Heart left ventricle (tissue), 16 donors: ENCODE measurements around the gene CAMTA2. TPM values are rescaled to one million over a fixed set of nuclear protein-coding genes. Genes with fewer than 3 reads are reported as not detected.

ENCODE experiments used
- ATAC-seq, 4 donors: fragments of 200-7000 bp; cut with Tn5 transposase; one replicate each; pipeline ENCODE4 v1.9.1; 2020 to 2022; ENCODE audit warnings: moderate library complexity in 4 of 4, mild to moderate bottlenecking in 3 of 4, moderate number of reproducible peaks in 1 of 4
- DNase-seq, 5 donors: peaks; one replicate each; pipeline ENCODE4 v3.0.0-alpha.2; 2020
- H3K27ac ChIP-seq, 12 donors: fragments of 200-600 bp; sonication (generic) in 4 of 12; one replicate each; pipeline versions ENCODE4 v1.5.0 to v1.8.0; 2016 to 2022; ENCODE audit warnings: mild to moderate bottlenecking in 2 of 12
- H3K27me3 ChIP-seq, 9 donors: fragments of 200-600 bp; sonication (generic) in 2 of 9; one replicate each; pipeline versions ENCODE4 v1.5.1 to v1.8.0; 2016 to 2022; ENCODE audit warnings: mild to moderate bottlenecking in 3 of 9
- H3K36me3 ChIP-seq, 9 donors: fragments of 200-600 bp; sonication (generic) in 2 of 9; one replicate each; pipeline versions ENCODE4 v1.5.0 to v1.8.0; 2018 to 2022; ENCODE audit warnings: mild to moderate bottlenecking in 2 of 9
- H3K4me1 ChIP-seq, 12 donors: fragments of 200-600 bp; sonication (generic) in 4 of 12; one replicate each; pipeline versions ENCODE4 v1.5.0 to v1.8.0; 2016 to 2022; ENCODE audit warnings: mild to moderate bottlenecking in 3 of 12
- H3K4me3 ChIP-seq, 12 donors: fragments of 200-600 bp; sonication (generic) in 4 of 12; one replicate each; pipeline versions ENCODE4 v1.5.0 to v1.8.0; 2017 to 2022; ENCODE audit warnings: mild to moderate bottlenecking in 9 of 12, moderate library complexity in 4 of 12
- H3K9me3 ChIP-seq, 12 donors: fragments of 200-600 bp; sonication (generic) in 4 of 12; one replicate each; pipeline versions ENCODE4 v1.5.0 to v1.8.0; 2016 to 2022; ENCODE audit warnings: mild to moderate bottlenecking in 1 of 12
- POLR2A ChIP-seq, 2 donors: fragments of 450-650 bp; IDR thresholded peaks; one replicate each; pipeline ENCODE4 v1.6.1; 2017; ENCODE audit warnings: antibody characterized with exemption in 2 of 2, mild to moderate bottlenecking in 2 of 2, moderate library complexity in 2 of 2
- WGBS, 4 donors: extraction: QIAGEN DNeasy Blood & Tissue Kit in 2 of 4; methylation state at CpG; one replicate each; pipeline versions ENCODE4 v1.1.5 to v1.1.7; 2013 to 2018; 5-methylcytosine and 5-hydroxymethylcytosine counted together
- intact Hi-C, 10 donors: fragments of 100-400 bp; cut with DNase I; formaldehyde crosslinking; loops; one replicate each; pipeline versions ENCODE4 v1.11.1 to v1.14.2; 2022
- polyA plus RNA-seq, 2 donors: library from polyadenylated mRNA; stranded (reverse); fragments of 200-250 nt; gene quantifications; one replicate each; pipeline ENCODE4 v1.2.3, GENCODE V29; 2013
- total RNA-seq, 9 donors: library from RNA; depleted of rRNA in 2 of 9; stranded (reverse); fragments of >200 nt in 2 of 9; fragmentation: NEBNext Ultra II Directional in 3 of 9; extraction: Animal tissue kit (Norgen Biotek cat#: 25700) in 3 of 9; gene quantifications; one replicate each; pipeline versions ENCODE4 v1.1.0 to v1.2.4, GENCODE V29; 2016 to 2023
- TF ChIP-seq, protein P1 (sequence below), 12 donors: fragments of 200-600 bp; sonication (generic) in 4 of 12; IDR thresholded peaks; one replicate each; pipeline versions ENCODE4 v1.5.0 to v1.8.0; 2018 to 2022; ENCODE audit warnings: antibody characterized with exemption in 12 of 12, mild to moderate bottlenecking in 5 of 12
- donor health status: ischemic (EF 13 %, LVEDD 7.1; RV severe dilation, severe dysfunction).
- donor health status: healthy with polysubstance abuse.
- donor health status: DM: no; HTN: yes; CAD: no.
- donor health status: DM: no; HTN: no; CAD: no.
- donor health status: ischemic (EF 25% LVEDD 6.9; RV normal size, moderate dysfunction).
- donor health status: ischemic (EF 25% LVEDD 5.7; RV mildly dilated, moderate dysfunction).
- donor health status: healthy.
- donor health status: DM: yes; HTN: yes; CAD: no.
- donor health status: ischemic (EF 35%, LVEDD 5.7; RV mildly dilated, moderate dysfunction).
- donor health status: nonischemic (EF 11% LVEDD 7.7; RV severe dilation, severe dysfunction).
- donor health status: DM: yes; HTN: yes; CAD: no.
- donor health status: PGD.
- donor health status: ischemic (EF 29% LVEDD 5.4; RV normal size, mild dysfunction).
- donor health status: nonischemic (EF 23%, LVEDD 6.1; RV moderate dilation, normal function).

Gene CAMTA2
- total and polyA plus RNA-seq, 11 donors, result 25.2 to 108 (median 33.7) TPM

DNA sequence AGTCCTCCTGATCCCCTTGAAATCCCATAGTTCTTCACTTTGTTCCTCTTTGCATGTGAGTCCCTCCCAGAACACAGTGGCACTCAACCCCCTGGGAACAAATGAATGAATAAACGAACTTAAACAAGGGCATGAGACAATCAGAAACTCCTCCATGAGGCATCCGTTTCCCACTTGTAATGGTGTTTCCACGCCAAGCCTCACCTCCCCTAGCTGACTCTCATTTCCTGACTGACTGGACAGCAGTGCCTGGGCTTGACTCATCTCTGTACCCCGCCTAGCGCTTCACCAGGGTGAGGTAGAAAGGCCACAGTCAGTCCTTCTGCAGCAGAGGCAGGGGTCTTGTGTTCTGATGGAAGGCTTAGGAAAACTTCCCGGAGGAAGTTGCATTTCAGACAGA, 24.5 kb upstream of the CAMTA2 start:
- Histone ChIP-seq H3K27ac (no peak overlapping the region), H3K9me3 (no peaks in the 10 kb centered on the region), H3K36me3 (peaks cover 2 to 100% (median 96%) of the 10 kb centered on the region in 9 donors), H3K4me1 (no peaks in the 10 kb centered on the region), H3K4me3 (no peak overlapping the region), H3K27me3 (no peaks in the 10 kb centered on the region)
- no peak for TF ChIP-seq POLR2A (IDR thresholded peaks at IDR 0.05)
- TF ChIP-seq, protein P1, sequence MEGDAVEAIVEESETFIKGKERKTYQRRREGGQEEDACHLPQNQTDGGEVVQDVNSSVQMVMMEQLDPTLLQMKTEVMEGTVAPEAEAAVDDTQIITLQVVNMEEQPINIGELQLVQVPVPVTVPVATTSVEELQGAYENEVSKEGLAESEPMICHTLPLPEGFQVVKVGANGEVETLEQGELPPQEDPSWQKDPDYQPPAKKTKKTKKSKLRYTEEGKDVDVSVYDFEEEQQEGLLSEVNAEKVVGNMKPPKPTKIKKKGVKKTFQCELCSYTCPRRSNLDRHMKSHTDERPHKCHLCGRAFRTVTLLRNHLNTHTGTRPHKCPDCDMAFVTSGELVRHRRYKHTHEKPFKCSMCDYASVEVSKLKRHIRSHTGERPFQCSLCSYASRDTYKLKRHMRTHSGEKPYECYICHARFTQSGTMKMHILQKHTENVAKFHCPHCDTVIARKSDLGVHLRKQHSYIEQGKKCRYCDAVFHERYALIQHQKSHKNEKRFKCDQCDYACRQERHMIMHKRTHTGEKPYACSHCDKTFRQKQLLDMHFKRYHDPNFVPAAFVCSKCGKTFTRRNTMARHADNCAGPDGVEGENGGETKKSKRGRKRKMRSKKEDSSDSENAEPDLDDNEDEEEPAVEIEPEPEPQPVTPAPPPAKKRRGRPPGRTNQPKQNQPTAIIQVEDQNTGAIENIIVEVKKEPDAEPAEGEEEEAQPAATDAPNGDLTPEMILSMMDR (IDR thresholded peaks at IDR 0.05), result no peak
- 71 to 79% (median 72%) methylated on average over 6 of the region's 6 CpGs for WGBS, 4 donors
- ATAC-seq, result no peak
- intact Hi-C loops, result no loop called here
- DNase-seq, result no peak

DNA sequence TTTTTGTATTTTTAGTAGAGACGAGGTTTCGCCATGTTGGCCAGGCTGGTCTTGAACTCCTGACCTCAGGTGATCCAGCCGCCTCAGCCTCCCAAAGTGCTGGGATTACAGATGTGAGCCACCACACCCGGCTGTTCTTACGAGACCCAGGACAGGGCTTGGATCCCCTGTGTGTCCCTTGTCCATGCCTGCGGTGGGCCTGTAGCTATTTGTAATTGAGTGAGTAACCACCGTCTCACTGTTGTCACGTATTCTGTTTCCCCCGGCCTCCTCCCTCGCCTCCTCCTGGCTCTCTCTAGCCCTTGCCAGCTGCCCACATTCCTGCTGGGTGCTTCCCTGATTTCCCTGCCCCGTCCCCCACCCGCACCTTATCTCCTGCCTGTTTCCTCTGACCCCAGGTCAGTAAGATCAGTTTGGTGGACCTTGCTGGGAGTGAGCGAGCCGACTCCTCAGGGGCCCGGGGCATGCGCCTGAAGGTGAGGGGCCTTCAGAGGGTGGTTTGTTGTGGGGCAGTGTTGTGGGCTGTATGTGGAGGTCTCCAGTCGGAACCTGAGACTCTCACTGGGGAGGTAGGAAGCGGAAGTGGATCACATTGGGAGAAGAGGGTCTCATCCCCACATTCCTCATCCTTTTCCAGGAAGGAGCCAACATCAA, 15.9 kb upstream of the CAMTA2 start:
- Histone ChIP-seq H3K4me3 (no peak overlapping the region), H3K36me3 (peaks cover 8 to 77% (median 75%) of the 10 kb centered on the region in 9 donors), H3K9me3 (no peaks in the 10 kb centered on the region), H3K27ac (peak overlapping the region in 1 of 12 donors; percentile 0), H3K27me3 (no peaks in the 10 kb centered on the region), H3K4me1 (peaks cover 0 to 34% (median 24%) of the 10 kb centered on the region in 12 donors)
- ATAC-seq, result no peak
- TF ChIP-seq, protein P1 (IDR thresholded peaks at IDR 0.05), result no peak
- WGBS, 4 donors, result 80 to 87% (median 83%) methylated on average over 18 of the region's 18 CpGs
- intact Hi-C loops, result no loop called here
- DNase-seq, result peak in 1 of 5 donors; percentile 44

DNA sequence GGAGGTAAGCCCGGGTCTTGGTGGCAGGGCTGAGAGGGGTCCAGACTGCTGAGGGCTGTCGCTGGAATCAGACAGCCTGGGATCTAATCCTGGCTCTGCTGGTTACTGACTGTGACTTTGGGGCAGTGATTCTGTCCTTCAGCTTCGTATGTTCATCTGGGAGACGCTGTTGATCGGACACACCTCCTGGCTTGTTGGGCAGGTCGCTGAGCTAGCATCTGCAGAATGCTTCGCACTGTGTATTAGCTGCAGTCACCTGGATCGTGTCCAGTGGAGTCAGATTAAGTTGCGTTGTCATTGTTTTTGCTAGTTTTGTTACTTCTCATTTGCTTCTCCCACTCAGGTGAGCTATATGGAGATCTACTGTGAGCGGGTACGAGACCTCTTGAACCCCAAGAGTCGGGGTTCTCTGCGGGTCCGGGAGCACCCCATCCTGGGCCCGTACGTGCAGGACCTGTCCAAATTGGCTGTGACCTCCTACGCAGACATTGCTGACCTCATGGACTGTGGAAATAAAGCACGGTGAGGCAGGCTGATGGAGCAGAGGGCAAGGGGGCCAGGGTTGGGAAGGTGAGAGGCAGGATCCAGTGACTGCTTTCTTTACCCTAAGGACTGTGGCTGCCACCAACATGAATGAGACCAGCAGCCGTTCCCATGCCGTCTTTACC, 14.8 kb upstream of the CAMTA2 start:
- Histone ChIP-seq H3K9me3 (no peaks in the 10 kb centered on the region), H3K4me1 (peaks cover 0 to 35% (median 25%) of the 10 kb centered on the region in 12 donors), H3K27ac (peak overlapping the region in 1 of 12 donors; percentile 17), H3K27me3 (no peaks in the 10 kb centered on the region), H3K4me3 (no peak overlapping the region), H3K36me3 (peaks cover 6 to 66% (median 64%) of the 10 kb centered on the region in 9 donors)
- ATAC-seq (no peak), DNase-seq (peak in 1 of 5 donors; percentile 41)
- WGBS, 4 donors, result 75 to 91% (median 86%) methylated on average over 19 to 20 of the region's 20 CpGs
- TF ChIP-seq, protein P1 (IDR thresholded peaks at IDR 0.05), result no peak
- no peak for TF ChIP-seq POLR2A (IDR thresholded peaks at IDR 0.05)
- intact Hi-C loops, result no loop called here

DNA sequence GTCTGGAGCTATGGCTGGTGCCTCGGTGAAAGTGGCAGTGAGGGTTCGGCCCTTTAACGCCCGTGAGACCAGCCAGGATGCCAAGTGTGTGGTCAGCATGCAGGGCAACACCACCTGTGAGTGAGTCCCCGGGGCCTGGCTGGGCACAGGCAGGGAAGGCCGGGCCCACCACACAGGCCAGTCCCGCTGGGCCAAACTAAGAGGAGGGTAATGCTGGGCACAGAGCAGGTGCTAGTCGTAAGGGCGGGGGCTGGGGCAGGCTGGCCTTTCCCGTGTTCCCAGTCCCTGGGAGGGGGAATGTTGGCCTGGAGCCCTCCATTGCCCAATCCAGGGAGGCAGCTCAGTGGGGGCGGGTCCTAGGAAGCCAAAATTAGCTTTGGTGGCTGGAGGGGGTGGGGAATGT, 12.8 kb upstream of the CAMTA2 start:
- peak overlapping the region; percentile 92 to 99 (median 95) for H3K27ac ChIP-seq
- whole genome bisulfite sequencing, 4 donors, result 31 to 55% (median 49%) methylated on average over 9 to 11 of the region's 11 CpGs
- peak; percentile 75 to 82 (median 78) for ATAC-seq
- intact Hi-C loops, result no loop called here
- no peaks in the 10 kb centered on the region for H3K27me3 ChIP-seq
- H3K4me3 ChIP-seq, result peak overlapping the region; percentile 21 to 100 (median 90)
- DNase-seq, result peak; percentile 87 to 96 (median 90)
- H3K4me1 ChIP-seq, result peaks cover 0 to 41% (median 31%) of the 10 kb centered on the region in 12 donors
- H3K36me3 ChIP-seq, result peaks cover under 1 to 46% (median 44%) of the 10 kb centered on the region in 9 donors
- TF ChIP-seq POLR2A (IDR thresholded peaks at IDR 0.05), result peak in 1 of 2 donors; percentile 56
- TF ChIP-seq, protein P1 (IDR thresholded peaks at IDR 0.05), result no peak
- H3K9me3 ChIP-seq, result no peaks in the 10 kb centered on the region
